OCI-LY7 (cell line): ENCODE results near the gene GZMM. TPM values are rescaled to one million over a fixed set of nuclear protein-coding genes. Genes with fewer than 3 reads are reported as not detected.

ENCODE experiments used
- BruUV-seq: library from RNA; stranded (reverse); fragments of 400-500 nt; replicated peaks from 2 replicates; lab custom pipeline; 2021; lab: Mats Ljungman, UMichigan
- CTCF ChIA-PET: fragments of 300-600 bp; sonication (Branson Sonifier 250); formaldehyde crosslinking; loops from one replicate; lab custom pipeline; 2022; ENCODE audit warnings: antibody characterized with exemption; ENCODE audit not compliant: unreplicated experiment; lab: Charles Lee
- POLR2A ChIA-PET: fragments of 300-600 bp; sonication (Branson Sonifier 250); formaldehyde crosslinking; loops from one replicate; lab custom pipeline; 2022; ENCODE audit warnings: antibody characterized with exemption; lab: Charles Lee
- DNase-seq: peaks from one replicate; pipeline ENCODE4 v3.0.0-alpha.2; 2015; ENCODE audit warnings: low spot score
- H2AFZ ChIP-seq: fragments of 200-600 bp; sonication (generic), shearing (Covaris generic); 2 replicates; pipeline ENCODE4 v1.6.1; 2014; ENCODE audit warnings: mild to moderate bottlenecking, antibody characterized with exemption, low read length, moderate library complexity
- H3K27ac ChIP-seq: fragments of 200-600 bp; sonication (generic); 2 replicates; pipeline ENCODE4 v1.5.1; 2014; ENCODE audit warnings: mixed run types, low read depth, mild to moderate bottlenecking, moderate library complexity, low read length, inconsistent platforms; ENCODE audit not compliant: poor library complexity, severe bottlenecking
- H3K36me3 ChIP-seq: fragments of 200-600 bp; sonication (generic); 2 replicates; pipeline ENCODE4 v1.6.1; 2014; ENCODE audit warnings: mild to moderate bottlenecking, antibody characterized with exemption, low read length, moderate library complexity, mixed read lengths; ENCODE audit not compliant: insufficient read depth
- H3K4me1 ChIP-seq: fragments of 200-600 bp; sonication (generic); 2 replicates; pipeline ENCODE4 v1.5.1; 2014; ENCODE audit warnings: mild to moderate bottlenecking, low read length; ENCODE audit not compliant: insufficient read depth, poor library complexity, severe bottlenecking
- H3K4me2 ChIP-seq: fragments of 200-600 bp; sonication (generic); 2 replicates; pipeline ENCODE4 v1.6.1; 2014; ENCODE audit warnings: mild to moderate bottlenecking, low read length
- H3K4me3 ChIP-seq: fragments of 200-600 bp; sonication (generic); 2 replicates; pipeline ENCODE4 v1.5.1; 2014; ENCODE audit warnings: mild to moderate bottlenecking, low read depth, low read length; ENCODE audit not compliant: poor library complexity, severe bottlenecking
- H3K79me2 ChIP-seq: fragments of 200-600 bp; sonication (generic); 2 replicates; pipeline ENCODE4 v1.6.1; 2016; ENCODE audit warnings: low read depth, mild to moderate bottlenecking, low read length, moderate library complexity, mixed read lengths; ENCODE audit not compliant: insufficient read depth
- H3K9me2 ChIP-seq: fragments of 200-600 bp; sonication (generic); 2 replicates; pipeline ENCODE4 v1.6.1; 2016; ENCODE audit warnings: mild to moderate bottlenecking, low read length, mixed read lengths; ENCODE audit not compliant: insufficient read depth
- H3K9me3 ChIP-seq: fragments of 200-600 bp; sonication (generic); 2 replicates; pipeline ENCODE4 v1.6.1; 2014; ENCODE audit warnings: mild to moderate bottlenecking, mixed run types, low read length, mixed read lengths
- H4K20me1 ChIP-seq: fragments of 200-600 bp; sonication (generic); 2 replicates; pipeline ENCODE4 v1.6.1; 2014; ENCODE audit warnings: mild to moderate bottlenecking, antibody characterized with exemption, low read length, moderate library complexity, mixed read lengths; ENCODE audit not compliant: insufficient read depth
- CTCF ChIP-seq: fragments of 200-600 bp; sonication (generic); conservative IDR thresholded peaks from 2 replicates; pipeline ENCODE4 v1.5.1; 2014; ENCODE audit warnings: mild to moderate bottlenecking, antibody characterized with exemption, low read length, moderate library complexity, mixed read lengths
- EZH2phosphoT487 ChIP-seq: fragments of 200-600 bp; sonication (generic); IDR thresholded peaks from 2 replicates; pipeline ENCODE4 v1.6.1; 2018; ENCODE audit warnings: low read depth, borderline replicate concordance, mild to moderate bottlenecking, mixed run types, antibody characterized with exemption, low read length, moderate library complexity, mixed read lengths
- intact Hi-C: fragments of 100-400 bp; cut with micrococcal nuclease; formaldehyde crosslinking; loops from one replicate; pipeline ENCODE4 v1.10.0; 2022; ENCODE audit not compliant: unreplicated experiment
- total RNA-seq, 2 experiments: library from RNA; depleted of rRNA in 1 of 2; stranded (reverse); fragments of >200 nt in 1 of 2; shearing (Covaris generic) in 1 of 2; gene quantifications; 2 replicates each; pipeline ENCODE4 v1.2.3, GENCODE V29; 2014 to 2022

GZMM gene
- total RNA-seq, 2 experiments from 2014 or later = not detected

- Histone ChIP-seq H3K9me2 (no peaks in the 10 kb centered on the region), H3K4me2 (peak overlapping the region; percentile 93), H4K20me1 (peaks cover 8% of the 10 kb centered on the region), H3K9me3 (no peaks in the 10 kb centered on the region), H2AFZ (no peak overlapping the region), H3K36me3 (peaks cover 16% of the 10 kb centered on the region), H3K79me2 (peaks cover 7% of the 10 kb centered on the region; the same call in 1 of the 2 replicates), H3K4me1 (peaks cover 17% of the 10 kb centered on the region), H3K4me3 (peak overlapping the region; percentile 96), H3K27ac (no peak overlapping the region)
- ChIA-PET CTCF (no interaction called here), POLR2A (no interaction called here)
- TF ChIP-seq EZH2phosphoT487 (no peak), CTCF (no peak)
- no peak for DNase-seq
- BruUV-seq = no TSS peak
- intact Hi-C loops = loop anchor here (5.0 kb wide), 1 partner anchor 39 kb away; the partner anchor contains the start of gene BSG
Measured at GRCh38 chr19:533364-534058, 10.3 kb upstream of the GZMM start.

DNA sequence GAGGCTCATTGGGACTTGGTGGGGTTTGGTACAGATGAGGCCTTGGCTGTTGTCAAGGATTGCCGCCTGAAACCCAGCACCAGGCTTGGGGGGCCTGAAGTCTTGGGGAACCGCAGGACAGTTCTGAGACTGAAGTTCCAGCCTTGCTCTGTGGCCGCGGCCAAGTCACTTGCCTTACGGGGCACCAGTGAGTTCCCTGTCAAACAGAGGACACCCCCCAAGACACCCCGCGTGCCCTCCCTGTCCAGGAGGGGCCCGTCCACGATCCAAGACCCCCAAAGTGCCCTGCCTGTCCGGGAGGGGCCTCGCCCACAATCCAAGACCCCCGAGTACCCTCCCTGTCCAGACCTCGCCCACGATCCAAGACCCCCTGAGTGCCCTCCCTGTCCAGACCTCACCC, 9.8 kb upstream of the GZMM start:
- intact Hi-C loops = loop anchor here (5.0 kb wide), 1 partner anchor 38 kb away; the partner anchor contains the start of gene BSG
- H3K4me1 ChIP-seq = peaks cover 17% of the 10 kb centered on the region
- BruUV-seq = no TSS peak
- no peaks in the 10 kb centered on the region for H3K9me3 ChIP-seq
- H3K27ac ChIP-seq = no peak overlapping the region
- ChIA-PET POLR2A (no interaction called here), CTCF (no interaction called here)
- H3K36me3 ChIP-seq = peaks cover 16% of the 10 kb centered on the region
- peaks cover 8% of the 10 kb centered on the region for H4K20me1 ChIP-seq
- no peak overlapping the region for H2AFZ ChIP-seq
- no peak overlapping the region for H3K4me3 ChIP-seq
- peaks cover 7% of the 10 kb centered on the region; the same call in 1 of the 2 replicates for H3K79me2 ChIP-seq
- no peaks in the 10 kb centered on the region for H3K9me2 ChIP-seq
- no peak overlapping the region for H3K4me2 ChIP-seq
- no peak for TF ChIP-seq EZH2phosphoT487
- TF ChIP-seq CTCF = 0 out of 2 replicates have a peak, but pooled peaks have one; percentile 17
- no peak for DNase-seq
